HepG2 (cell line): ENCODE results near the gene TOP3B. TPM values are rescaled to one million over a fixed set of nuclear protein-coding genes. Genes with fewer than 3 reads are reported as not detected.

Experiments used
- ATAC-seq: fragments of 200-7000 bp; cut with Tn5 transposase; 3 replicates; pipeline ENCODE4 v1.9.1; 2020; ENCODE audit warnings: mild to moderate bottlenecking, moderate library complexity
- BruUV-seq: library from RNA; stranded (reverse); fragments of 400-500 nt; replicated peaks from 2 replicates; lab custom pipeline; 2021; lab: Mats Ljungman, UMichigan
- CTCF ChIA-PET: fragments of 300-600 bp; formaldehyde crosslinking; extraction: SDS; loops from one replicate; lab custom pipeline; 2021; ENCODE audit warnings: low total read pairs, inconsistent platforms, low intra/inter-chr PET ratio; lab: Yijun Ruan, JAX
- POLR2A ChIA-PET: fragments of 350-600 bp; sonication (Branson Sonifier 250); formaldehyde crosslinking; loops from one replicate; lab custom pipeline; 2020; ENCODE audit warnings: antibody characterized with exemption, inconsistent platforms; lab: Yijun Ruan, JAX
- DNase-seq: peaks from one replicate; pipeline ENCODE4 v3.0.0-alpha.2; 2015; ENCODE audit warnings: low spot score
- FAIRE-seq: peaks from 3 replicates; lab custom pipeline; 2011; peaks lifted over from hg19 to GRCh38; lab: Jason Lieb, UNC
- H2AFZ ChIP-seq: one replicate; pipeline ENCODE4 v1.6.1; 2011; ENCODE audit warnings: low read length, inconsistent platforms
- H3K27ac ChIP-seq: fragments of 300-600 bp; 3 replicates; pipeline ENCODE4 v1.8.0; 2011; ENCODE audit warnings: mixed run types, mild to moderate bottlenecking, mixed read lengths, low read length, inconsistent platforms; ENCODE audit not compliant: insufficient read depth; ENCODE audit errors: extremely low read length
- H3K27me3 ChIP-seq, 2 experiments: fragments of 200-600 bp in 1 of 2; 2 replicates in 1 of 2; 3 replicates in 1 of 2; pipeline versions ENCODE4 v1.6.0 to v1.8.0; 2011; ENCODE audit warnings: low read length in 2 of 2, mild to moderate bottlenecking in 2 of 2, moderate library complexity in 2 of 2, inconsistent platforms in 1 of 2; ENCODE audit not compliant: insufficient read depth in 2 of 2, control insufficient read depth in 1 of 2
- H3K36me3 ChIP-seq, 2 experiments: fragments of 200-600 bp in 1 of 2; replicated peaks in 1 of 2; 2 replicates in 1 of 2; 3 replicates in 1 of 2; pipeline versions ENCODE4 v1.5.1 to v1.8.0; 2011; ENCODE audit warnings: low read length in 2 of 2, inconsistent platforms in 1 of 2; ENCODE audit not compliant: insufficient read depth in 2 of 2, control insufficient read depth in 1 of 2
- H3K4me1 ChIP-seq: 2 replicates; pipeline ENCODE4 v1.5.1; 2012; ENCODE audit warnings: low read length, inconsistent platforms; ENCODE audit not compliant: insufficient read depth
- H3K4me2 ChIP-seq: 2 replicates; pipeline ENCODE4 v1.6.0; 2011; ENCODE audit warnings: low read depth, low read length, inconsistent platforms
- H3K4me3 ChIP-seq, 3 experiments: fragments of 200-600 bp in 1 of 3; sonication (generic), shearing (Covaris generic) in 1 of 3; replicated peaks in 1 of 3; 2 replicates each; pipeline ENCODE4 v1.5.1; 2011 to 2016; ENCODE audit warnings: low read length in 3 of 3, inconsistent platforms in 2 of 3, low read depth in 2 of 3, mild to moderate bottlenecking in 2 of 3, control low read depth in 1 of 3, mixed read lengths in 1 of 3; ENCODE audit not compliant: insufficient read depth in 1 of 3
- H3K79me2 ChIP-seq: one replicate; pipeline ENCODE4 v1.6.1; 2011; ENCODE audit warnings: low read length, inconsistent platforms; ENCODE audit not compliant: insufficient read depth
- H3K9ac ChIP-seq: 2 replicates; pipeline ENCODE4 v1.6.0; 2011; ENCODE audit warnings: mild to moderate bottlenecking, low read depth, low read length, inconsistent platforms; ENCODE audit not compliant: insufficient read depth
- H3K9me3 ChIP-seq: 2 replicates; pipeline ENCODE4 v1.5.1; 2012; ENCODE audit warnings: mild to moderate bottlenecking, low read length
- H4K20me1 ChIP-seq: 2 replicates; pipeline ENCODE4 v1.6.0; 2011; ENCODE audit warnings: inconsistent platforms, mild to moderate bottlenecking, low read length, moderate library complexity; ENCODE audit not compliant: insufficient read depth
- ZNF124 ChIP-seq: sonication (generic); formaldehyde crosslinking; IDR thresholded peaks from 2 replicates; pipeline ENCODE4 v1.4.0; 2020; ENCODE audit warnings: missing genetic modification reagents
- ZNF235 ChIP-seq: sonication (generic); formaldehyde crosslinking; IDR thresholded peaks from 2 replicates; pipeline ENCODE4 v1.8.1; 2023; ENCODE audit warnings: mild to moderate bottlenecking, missing genetic modification reagents, borderline replicate concordance
- ZNF383 ChIP-seq: sonication (generic); formaldehyde crosslinking; IDR thresholded peaks from 2 replicates; pipeline ENCODE4 v1.4.0; 2020; ENCODE audit warnings: missing genetic modification reagents, mild to moderate bottlenecking, borderline replicate concordance
- ZNF678 ChIP-seq: sonication (generic); formaldehyde crosslinking; IDR thresholded peaks from 2 replicates; pipeline ENCODE4 v1.4.0; 2020; ENCODE audit warnings: mild to moderate bottlenecking, missing genetic modification reagents
- WGBS: methylation state at CpG from one replicate; pipeline ENCODE4 v1.1.6; 2017; ENCODE audit warnings: low lambda C conversion rate; 5-methylcytosine and 5-hydroxymethylcytosine counted together
- in situ Hi-C: cut with HindIII; loops from 2 replicates; pipeline ENCODE4 v1.10.0; 2017; ENCODE audit warnings: low pct_unique_long_range_greater_than_20kb; ENCODE audit not compliant: extremely low pct_ligation_motif_present
- intact Hi-C: fragments of 100-400 bp; cut with micrococcal nuclease; formaldehyde crosslinking; loops from one replicate; pipeline ENCODE4 v1.10.0; 2022; ENCODE audit not compliant: unreplicated experiment
- polyA plus RNA-seq, 8 experiments: library from polyadenylated mRNA; depleted of rRNA in 3 of 8; stranded (reverse) in 7 of 8; unstranded in 1 of 8; fragments of >200 nt; fragmentation: Illumina TruSeq in 4 of 8; extraction: Trizol in 4 of 8; gene quantifications; 2 replicates each; pipeline versions ENCODE4 v1.2.1 to v1.2.3, GENCODE V29; 2011 to 2016; ENCODE audit warnings: low read depth in 4 of 8, missing spikeins in 1 of 8, mixed read lengths in 1 of 8; ENCODE audit not compliant: insufficient read depth in 1 of 8
- total RNA-seq, 5 experiments: library from RNA; depleted of rRNA; stranded (reverse); fragments of >200 nt; fragmentation: Illumina TruSeq; extraction: Trizol; gene quantifications; 2 replicates each; pipeline ENCODE4 v1.2.3, GENCODE V29; 2016; ENCODE audit warnings: low read depth in 1 of 5
- TF ChIP-seq, protein P1 (sequence below): sonication (generic); formaldehyde crosslinking; IDR thresholded peaks from 2 replicates; pipeline ENCODE4 v1.5.0; 2020; ENCODE audit warnings: mild to moderate bottlenecking, missing genetic modification reagents, borderline replicate concordance
- TF ChIP-seq, protein P2 (sequence below): sonication (generic); formaldehyde crosslinking; IDR thresholded peaks from 2 replicates; pipeline ENCODE4 v1.4.0; 2020; ENCODE audit warnings: missing genetic modification reagents

Gene TOP3B
- total and polyA plus RNA-seq, 2 of the 13 experiments (the other 11 are each of a cell fraction or from before 2014, with no cell fraction given): 28.5 to 29.7 TPM

DNA sequence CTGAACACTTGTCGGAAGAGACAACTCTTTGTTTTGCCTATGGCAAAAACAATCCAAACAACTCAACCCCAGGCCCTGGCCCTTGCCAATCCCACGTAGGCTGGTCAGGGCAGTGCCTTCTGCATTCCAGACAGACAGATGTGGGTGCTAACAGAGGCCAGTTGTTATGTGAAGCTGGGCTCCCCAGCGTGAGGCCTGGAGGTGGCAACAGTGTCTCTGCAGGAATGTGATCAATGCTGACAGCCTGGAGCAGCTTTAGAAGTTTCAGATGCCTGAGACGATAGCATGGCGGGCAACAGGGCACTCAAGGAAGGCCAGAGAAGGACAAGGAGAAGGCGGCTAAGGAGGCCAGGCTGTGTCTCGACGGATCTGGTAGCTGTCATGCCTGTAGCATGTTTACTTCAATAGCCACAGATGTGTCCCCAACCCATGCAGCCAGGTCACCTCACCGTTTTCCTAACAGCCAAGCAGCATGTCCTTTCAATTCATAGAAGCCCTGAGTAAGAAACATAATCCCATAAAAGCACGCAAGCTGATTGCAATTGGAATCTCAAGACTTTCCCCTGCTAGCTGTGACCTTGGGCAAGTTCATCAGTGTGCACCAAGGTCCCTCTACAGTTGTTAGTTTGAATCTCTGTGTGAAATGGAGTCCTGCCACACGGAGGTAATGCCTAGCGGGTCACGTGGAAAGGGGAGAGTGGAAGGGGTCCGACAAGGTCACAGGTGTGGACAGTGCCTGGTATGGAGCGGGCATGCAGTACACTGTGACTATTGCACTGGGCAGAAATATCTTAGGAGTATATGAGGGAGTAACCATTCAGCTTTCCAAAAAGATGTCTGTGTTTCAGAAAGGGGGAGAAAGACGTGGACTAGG is 15.7 kb downstream of the TOP3B start:
- no peak overlapping the region for H3K9ac ChIP-seq
- ChIA-PET POLR2A (no interaction called here), CTCF (no interaction called here)
- BruUV-seq: no TSS peak
- H3K9me3 ChIP-seq: no peaks in the 10 kb centered on the region
- peaks cover 32 to 81% of the 10 kb centered on the region in 2 experiments for H3K36me3 ChIP-seq
- H3K4me2 ChIP-seq: no peak overlapping the region
- H3K27me3 ChIP-seq: no peaks in the 10 kb centered on the region
- 94% methylated on average over 14 of the region's 16 CpGs for WGBS
- no peak overlapping the region for H3K27ac ChIP-seq
- in situ Hi-C loops: no loop called here
- intact Hi-C loops: no loop called here
- ATAC-seq (no peak), DNase-seq (no peak), FAIRE-seq (no peak)
- no peak overlapping the region for H2AFZ ChIP-seq
- H3K4me1 ChIP-seq: no peaks in the 10 kb centered on the region
- TF ChIP-seq ZNF383 (CRISPR knock-in tag) (no peak), ZNF235 (CRISPR knock-in tag) (no peak), ZNF124 (no peak), ZNF678 (CRISPR knock-in tag) (no peak)
- TF ChIP-seq, protein P1, sequence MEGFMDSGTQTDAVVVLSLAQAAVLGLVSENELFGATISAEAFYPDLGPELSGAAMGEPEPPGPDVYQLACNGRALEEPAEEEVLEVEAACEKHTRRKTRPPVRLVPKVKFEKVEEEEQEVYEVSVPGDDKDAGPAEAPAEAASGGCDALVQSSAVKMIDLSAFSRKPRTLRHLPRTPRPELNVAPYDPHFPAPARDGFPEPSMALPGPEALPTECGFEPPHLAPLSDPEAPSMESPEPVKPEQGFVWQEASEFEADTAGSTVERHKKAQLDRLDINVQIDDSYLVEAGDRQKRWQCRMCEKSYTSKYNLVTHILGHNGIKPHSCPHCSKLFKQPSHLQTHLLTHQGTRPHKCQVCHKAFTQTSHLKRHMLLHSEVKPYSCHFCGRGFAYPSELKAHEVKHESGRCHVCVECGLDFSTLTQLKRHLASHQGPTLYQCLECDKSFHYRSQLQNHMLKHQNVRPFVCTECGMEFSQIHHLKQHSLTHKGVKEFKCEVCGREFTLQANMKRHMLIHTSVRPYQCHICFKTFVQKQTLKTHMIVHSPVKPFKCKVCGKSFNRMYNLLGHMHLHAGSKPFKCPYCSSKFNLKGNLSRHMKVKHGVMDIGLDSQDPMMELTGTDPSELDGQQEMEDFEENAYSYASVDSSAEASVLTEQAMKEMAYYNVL (CRISPR knock-in tag): no peak
- TF ChIP-seq, protein P2, sequence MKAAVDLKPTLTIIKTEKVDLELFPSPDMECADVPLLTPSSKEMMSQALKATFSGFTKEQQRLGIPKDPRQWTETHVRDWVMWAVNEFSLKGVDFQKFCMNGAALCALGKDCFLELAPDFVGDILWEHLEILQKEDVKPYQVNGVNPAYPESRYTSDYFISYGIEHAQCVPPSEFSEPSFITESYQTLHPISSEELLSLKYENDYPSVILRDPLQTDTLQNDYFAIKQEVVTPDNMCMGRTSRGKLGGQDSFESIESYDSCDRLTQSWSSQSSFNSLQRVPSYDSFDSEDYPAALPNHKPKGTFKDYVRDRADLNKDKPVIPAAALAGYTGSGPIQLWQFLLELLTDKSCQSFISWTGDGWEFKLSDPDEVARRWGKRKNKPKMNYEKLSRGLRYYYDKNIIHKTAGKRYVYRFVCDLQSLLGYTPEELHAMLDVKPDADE (CRISPR knock-in tag): no peak
- no peak overlapping the region for H3K4me3 ChIP-seq
- H4K20me1 ChIP-seq: no peaks in the 10 kb centered on the region
- no peaks in the 10 kb centered on the region for H3K79me2 ChIP-seq
